Glomerular visceral epithelial cell (primary cell): ENCODE results near the gene SRGAP2C.
"Not testable (repeated sequence)": the region's sequence is repeated elsewhere in the genome, so short reads cannot be mapped to it uniquely, and the experiment has no call there.

Experiments used
- DNase-seq: peaks from one replicate; pipeline ENCODE4 v3.0.0-alpha.2; 2016; ENCODE audit errors: extremely low spot score

Gene SRGAP2C

DNA sequence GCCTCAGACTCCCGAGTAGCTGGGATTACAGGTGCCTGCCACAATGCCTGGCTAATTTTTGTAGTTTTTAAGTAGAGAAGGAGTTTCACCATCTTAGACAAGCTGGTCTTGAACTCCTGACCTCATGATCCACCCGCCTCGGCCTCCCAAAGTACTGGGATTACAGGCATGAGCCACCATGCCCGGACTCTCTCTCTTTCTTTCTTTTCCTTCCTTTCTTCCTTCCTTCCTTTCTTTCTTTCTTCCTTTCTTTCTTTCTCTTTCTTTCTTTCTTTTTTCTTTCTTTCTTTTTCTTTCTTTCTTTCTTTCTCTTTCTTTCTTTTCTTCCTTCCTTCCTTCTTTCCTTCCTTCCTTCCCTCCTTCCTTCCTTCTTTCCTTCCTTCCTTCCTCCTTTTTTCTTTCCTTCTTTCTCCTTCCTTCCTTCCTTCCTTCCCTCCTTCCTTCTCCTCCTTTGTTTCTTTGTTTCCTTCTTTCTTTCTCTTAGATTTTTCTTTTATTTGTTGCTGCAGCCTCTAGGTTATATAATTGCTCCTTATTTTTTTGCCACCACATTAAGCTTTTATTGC, 234.4 kb downstream of the SRGAP2C start:
- not testable (repeated sequence) for DNase-seq

DNA sequence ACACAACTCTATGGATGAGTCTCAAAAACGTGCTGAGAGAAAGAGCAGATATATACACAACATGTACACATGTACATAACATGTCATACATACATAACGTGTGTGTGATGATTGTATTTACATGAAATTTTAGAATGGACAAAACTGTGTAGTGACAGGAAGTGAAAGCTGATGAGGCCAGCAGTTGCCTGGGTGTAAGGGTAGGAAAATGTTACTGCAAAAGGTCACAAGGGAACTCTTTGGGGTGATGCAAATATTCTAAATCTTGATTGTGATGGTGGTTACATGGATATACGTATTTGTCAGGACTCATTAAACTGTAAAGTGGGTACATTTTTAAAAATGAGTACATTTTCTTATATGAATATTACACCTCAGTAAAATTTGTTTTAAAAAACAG, 236.7 kb downstream of the SRGAP2C start:
- not testable (repeated sequence) for DNase-seq

DNA sequence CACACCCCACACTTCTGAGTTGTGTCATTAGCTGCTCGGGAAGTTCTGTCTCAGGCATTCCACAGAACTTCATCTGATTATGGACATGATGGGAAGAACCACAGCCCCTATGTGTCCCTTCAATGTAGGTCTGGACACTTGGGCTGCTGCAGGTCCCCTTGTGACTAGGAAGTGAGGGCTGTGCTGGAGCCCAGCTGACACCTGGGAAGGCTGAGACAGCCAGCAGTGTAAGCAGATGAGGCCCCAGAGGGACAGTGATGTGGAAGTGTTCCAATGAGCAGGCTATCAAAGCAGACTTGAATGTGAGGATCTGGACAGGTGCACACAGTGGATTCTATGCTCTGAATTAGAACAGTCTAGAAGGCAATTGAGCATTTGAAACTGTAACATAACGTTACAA, 239.2 kb downstream of the SRGAP2C start:
- DNase-seq = not testable (repeated sequence)

DNA sequence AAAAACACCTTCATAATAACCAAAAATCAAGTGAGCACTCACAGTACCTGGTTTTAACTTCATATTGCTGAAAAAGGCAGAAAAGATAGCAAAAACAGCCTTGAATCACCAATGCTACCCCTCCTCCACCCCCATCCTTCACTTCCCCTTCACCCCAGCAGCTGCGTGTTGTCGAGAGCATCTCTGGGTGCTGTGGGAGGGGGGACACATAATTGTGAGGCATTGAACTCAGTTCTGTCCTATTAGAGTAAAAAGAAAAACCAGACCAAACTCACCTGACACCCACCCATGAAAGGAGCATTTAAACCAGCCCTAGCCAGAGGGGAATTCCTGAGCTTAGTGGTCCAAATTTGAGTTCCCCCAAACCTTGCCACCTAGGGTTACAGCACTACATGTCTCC, 248.7 kb downstream of the SRGAP2C start:
- not testable (repeated sequence) for DNase-seq

DNA sequence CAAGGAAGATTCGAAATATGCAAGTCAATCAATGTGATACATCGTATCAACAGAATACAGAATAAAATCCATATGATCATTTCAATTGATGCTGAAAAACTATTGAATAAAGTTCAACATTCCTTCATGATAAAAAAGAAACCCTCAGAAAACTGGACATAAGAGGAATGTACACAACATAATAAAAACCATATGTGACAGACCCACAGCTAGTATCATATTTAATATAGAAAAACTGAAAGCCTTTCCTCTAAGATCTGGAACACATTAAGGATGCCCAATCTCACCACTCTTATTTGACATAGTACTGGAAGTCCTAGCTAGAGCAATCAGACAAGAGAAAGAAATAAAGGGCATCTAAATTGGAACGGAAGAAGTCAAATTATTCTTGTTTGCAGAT, 254.1 kb downstream of the SRGAP2C start:
- DNase-seq = not testable (repeated sequence)

DNA sequence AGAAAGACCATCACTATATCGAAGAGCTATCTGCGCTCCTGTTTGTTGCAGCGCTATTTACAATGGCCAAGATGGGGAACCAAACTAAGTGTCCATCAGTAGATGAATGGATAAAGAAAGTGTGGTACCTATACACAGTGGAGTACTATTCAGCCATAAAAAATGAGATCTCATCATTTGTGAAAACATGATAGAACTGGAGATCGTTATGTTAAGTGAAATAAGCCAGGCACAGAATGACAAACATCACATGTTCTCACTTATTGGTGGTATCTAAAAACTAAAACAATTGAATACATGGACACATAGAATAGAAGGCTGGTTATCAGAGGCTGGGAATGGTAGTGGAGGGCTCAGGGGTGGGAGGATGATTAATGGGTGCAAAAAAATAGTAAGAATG, 256.2 kb downstream of the SRGAP2C start:
- no peak for DNase-seq
